Fibroblast of lung (primary cell): Measurements from ENCODE around the gene CCNA2.

Experiments
- EZH2 ChIP-seq: IDR thresholded peaks from 2 replicates; pipeline ENCODE4 v1.5.1; 2012; ENCODE audit warnings: low read length, control low read depth, mild to moderate bottlenecking; ENCODE audit errors: missing control alignments
- TF ChIP-seq, protein P1 (sequence below), 2 donors: IDR thresholded peaks in 1 of 2; conservative IDR thresholded peaks in 1 of 2; 1 replicate in 1 of 2; 2 replicates in 1 of 2; pipeline ENCODE4 v1.5.1; 2011 to 2012; ENCODE audit warnings: low read length in 2 of 2, control low read depth in 1 of 2, inconsistent platforms in 1 of 2, low read depth in 1 of 2, mild to moderate bottlenecking in 1 of 2

DNA sequence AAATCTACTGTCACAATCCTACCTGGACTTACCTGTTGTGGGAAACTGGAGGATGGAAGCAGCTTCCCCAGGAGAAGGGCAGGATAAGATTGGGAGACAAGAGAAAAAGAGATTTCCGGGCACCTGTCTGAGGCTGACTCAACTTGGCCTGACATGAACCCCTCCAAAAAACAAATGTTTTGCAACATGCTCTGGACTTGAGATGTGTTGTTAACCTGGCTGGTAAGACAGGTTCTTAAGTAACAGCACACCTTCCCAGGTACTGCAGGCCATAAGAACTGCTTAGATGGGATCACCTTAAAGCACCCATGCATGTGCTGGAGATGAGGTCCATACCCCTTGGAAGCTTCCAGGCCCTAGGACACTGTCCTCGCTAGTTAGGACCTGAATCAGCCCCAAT, 54.3 kb downstream of the CCNA2 start:
- TF ChIP-seq, protein P1, sequence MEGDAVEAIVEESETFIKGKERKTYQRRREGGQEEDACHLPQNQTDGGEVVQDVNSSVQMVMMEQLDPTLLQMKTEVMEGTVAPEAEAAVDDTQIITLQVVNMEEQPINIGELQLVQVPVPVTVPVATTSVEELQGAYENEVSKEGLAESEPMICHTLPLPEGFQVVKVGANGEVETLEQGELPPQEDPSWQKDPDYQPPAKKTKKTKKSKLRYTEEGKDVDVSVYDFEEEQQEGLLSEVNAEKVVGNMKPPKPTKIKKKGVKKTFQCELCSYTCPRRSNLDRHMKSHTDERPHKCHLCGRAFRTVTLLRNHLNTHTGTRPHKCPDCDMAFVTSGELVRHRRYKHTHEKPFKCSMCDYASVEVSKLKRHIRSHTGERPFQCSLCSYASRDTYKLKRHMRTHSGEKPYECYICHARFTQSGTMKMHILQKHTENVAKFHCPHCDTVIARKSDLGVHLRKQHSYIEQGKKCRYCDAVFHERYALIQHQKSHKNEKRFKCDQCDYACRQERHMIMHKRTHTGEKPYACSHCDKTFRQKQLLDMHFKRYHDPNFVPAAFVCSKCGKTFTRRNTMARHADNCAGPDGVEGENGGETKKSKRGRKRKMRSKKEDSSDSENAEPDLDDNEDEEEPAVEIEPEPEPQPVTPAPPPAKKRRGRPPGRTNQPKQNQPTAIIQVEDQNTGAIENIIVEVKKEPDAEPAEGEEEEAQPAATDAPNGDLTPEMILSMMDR (conservative IDR thresholded peaks at IDR 0.05 in 1 of 2, IDR thresholded peaks at IDR 0.05 in 1 of 2; ENCODE audit: low read depth in 1 of 2, low read length in 2 of 2), result no peak
- no peak for TF ChIP-seq EZH2
